KMS-11 (cell line): ENCODE measurements around the gene SHROOM4.

ENCODE experiments used
- H2AFZ ChIP-seq: fragments of 200-600 bp; sonication (generic); 2 replicates; pipeline ENCODE4 v1.6.1; 2016; ENCODE audit warnings: antibody characterized with exemption, mixed run types, low read depth
- H3K27ac ChIP-seq: fragments of 200-600 bp; sonication (generic); 2 replicates; pipeline ENCODE4 v1.6.1; 2016; ENCODE audit warnings: mild to moderate bottlenecking, mixed run types
- H3K27me3 ChIP-seq: fragments of 200-600 bp; sonication (generic); 2 replicates; pipeline ENCODE4 v1.6.1; 2017; ENCODE audit warnings: mild to moderate bottlenecking, low read depth, mixed run types, moderate library complexity; ENCODE audit not compliant: insufficient read depth
- H3K36me3 ChIP-seq: fragments of 200-600 bp; sonication (generic); 2 replicates; pipeline ENCODE4 v1.6.1; 2017; ENCODE audit warnings: mild to moderate bottlenecking, mixed run types; ENCODE audit not compliant: insufficient read depth
- H3K4me1 ChIP-seq: fragments of 200-600 bp; sonication (generic); 2 replicates; pipeline ENCODE4 v1.6.1; 2016; ENCODE audit warnings: mild to moderate bottlenecking, low read depth, mixed run types; ENCODE audit not compliant: poor library complexity, severe bottlenecking
- H3K4me2 ChIP-seq: fragments of 200-600 bp; sonication (generic); 2 replicates; pipeline ENCODE4 v1.7.0; 2016; ENCODE audit warnings: mild to moderate bottlenecking, mixed run types
- H3K4me3 ChIP-seq: fragments of 200-600 bp; sonication (generic); IDR thresholded peaks from 2 replicates; pipeline ENCODE4 v1.6.1; 2017; ENCODE audit warnings: low read depth, low read length, mixed read lengths; ENCODE audit not compliant: insufficient read depth
- H3K79me2 ChIP-seq: fragments of 200-600 bp; sonication (generic); 2 replicates; pipeline ENCODE4 v1.6.1; 2016; ENCODE audit warnings: low read depth, mixed run types; ENCODE audit not compliant: insufficient read depth
- H3K9ac ChIP-seq: fragments of 200-600 bp; sonication (generic); 2 replicates; pipeline ENCODE4 v1.6.1; 2016; ENCODE audit warnings: mild to moderate bottlenecking, mixed run types
- H4K20me1 ChIP-seq: fragments of 200-600 bp; sonication (generic); 2 replicates; pipeline ENCODE4 v1.6.1; 2016; ENCODE audit warnings: mild to moderate bottlenecking, mixed run types; ENCODE audit not compliant: insufficient read depth
- TF ChIP-seq, protein P1 (sequence below): fragments of 200-600 bp; sonication (generic); conservative IDR thresholded peaks from 2 replicates; pipeline ENCODE4 v1.6.1; 2017; ENCODE audit warnings: low read depth, mild to moderate bottlenecking, antibody characterized with exemption, low read length, moderate library complexity, mixed read lengths

The SHROOM4 gene

GRCh38 chrX:50801135-50801534, 12.9 kb downstream of the SHROOM4 start:
- TF ChIP-seq, protein P1, sequence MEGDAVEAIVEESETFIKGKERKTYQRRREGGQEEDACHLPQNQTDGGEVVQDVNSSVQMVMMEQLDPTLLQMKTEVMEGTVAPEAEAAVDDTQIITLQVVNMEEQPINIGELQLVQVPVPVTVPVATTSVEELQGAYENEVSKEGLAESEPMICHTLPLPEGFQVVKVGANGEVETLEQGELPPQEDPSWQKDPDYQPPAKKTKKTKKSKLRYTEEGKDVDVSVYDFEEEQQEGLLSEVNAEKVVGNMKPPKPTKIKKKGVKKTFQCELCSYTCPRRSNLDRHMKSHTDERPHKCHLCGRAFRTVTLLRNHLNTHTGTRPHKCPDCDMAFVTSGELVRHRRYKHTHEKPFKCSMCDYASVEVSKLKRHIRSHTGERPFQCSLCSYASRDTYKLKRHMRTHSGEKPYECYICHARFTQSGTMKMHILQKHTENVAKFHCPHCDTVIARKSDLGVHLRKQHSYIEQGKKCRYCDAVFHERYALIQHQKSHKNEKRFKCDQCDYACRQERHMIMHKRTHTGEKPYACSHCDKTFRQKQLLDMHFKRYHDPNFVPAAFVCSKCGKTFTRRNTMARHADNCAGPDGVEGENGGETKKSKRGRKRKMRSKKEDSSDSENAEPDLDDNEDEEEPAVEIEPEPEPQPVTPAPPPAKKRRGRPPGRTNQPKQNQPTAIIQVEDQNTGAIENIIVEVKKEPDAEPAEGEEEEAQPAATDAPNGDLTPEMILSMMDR: no peak
- no peak overlapping the region for H3K4me3 ChIP-seq
- no peak overlapping the region for H3K4me2 ChIP-seq
- H3K27ac ChIP-seq: no peak overlapping the region
- no peak overlapping the region for H2AFZ ChIP-seq
- no peak overlapping the region for H3K9ac ChIP-seq
- H3K79me2 ChIP-seq: no peaks in the 10 kb centered on the region
- H3K27me3 ChIP-seq: no peaks in the 10 kb centered on the region
- H4K20me1 ChIP-seq: no peaks in the 10 kb centered on the region
- no peaks in the 10 kb centered on the region for H3K36me3 ChIP-seq
- H3K4me1 ChIP-seq: no peaks in the 10 kb centered on the region

GRCh38 chrX:50799531-50799961, 14.4 kb downstream of the SHROOM4 start:
- TF ChIP-seq, protein P1: no peak
- no peaks in the 10 kb centered on the region for H3K79me2 ChIP-seq
- no peak overlapping the region for H3K4me3 ChIP-seq
- no peaks in the 10 kb centered on the region for H3K36me3 ChIP-seq
- no peak overlapping the region for H3K4me2 ChIP-seq
- no peaks in the 10 kb centered on the region for H4K20me1 ChIP-seq
- no peak overlapping the region for H2AFZ ChIP-seq
- no peak overlapping the region for H3K27ac ChIP-seq
- no peak overlapping the region for H3K9ac ChIP-seq
- no peaks in the 10 kb centered on the region for H3K27me3 ChIP-seq
- no peaks in the 10 kb centered on the region for H3K4me1 ChIP-seq

DNA sequence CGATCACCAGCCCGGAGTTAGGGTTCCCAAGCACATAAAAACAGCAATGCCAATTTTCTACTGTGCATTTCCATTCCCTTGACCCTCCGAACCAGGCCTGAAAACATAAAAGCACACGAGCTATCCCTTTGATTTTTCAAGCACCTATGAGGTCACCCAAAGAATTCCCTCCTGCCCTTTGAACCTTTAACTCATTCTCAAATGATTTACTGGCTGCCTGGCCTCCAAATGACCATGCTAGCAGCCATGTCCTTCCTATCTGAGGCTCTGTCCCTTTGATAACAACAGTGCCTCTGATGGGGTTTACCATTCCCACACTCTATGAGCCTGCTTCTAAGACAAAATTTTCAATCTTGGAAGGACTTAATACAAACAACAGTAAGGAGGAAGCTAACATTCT, 15.2 kb downstream of the SHROOM4 start:
- Histone ChIP-seq H3K4me3 (no peak overlapping the region), H2AFZ (no peak overlapping the region), H3K9ac (no peak overlapping the region), H3K27ac (no peak overlapping the region), H4K20me1 (no peaks in the 10 kb centered on the region), H3K36me3 (no peaks in the 10 kb centered on the region), H3K79me2 (no peaks in the 10 kb centered on the region), H3K4me1 (no peaks in the 10 kb centered on the region), H3K27me3 (no peaks in the 10 kb centered on the region), H3K4me2 (no peak overlapping the region)
- TF ChIP-seq, protein P1: no peak

DNA sequence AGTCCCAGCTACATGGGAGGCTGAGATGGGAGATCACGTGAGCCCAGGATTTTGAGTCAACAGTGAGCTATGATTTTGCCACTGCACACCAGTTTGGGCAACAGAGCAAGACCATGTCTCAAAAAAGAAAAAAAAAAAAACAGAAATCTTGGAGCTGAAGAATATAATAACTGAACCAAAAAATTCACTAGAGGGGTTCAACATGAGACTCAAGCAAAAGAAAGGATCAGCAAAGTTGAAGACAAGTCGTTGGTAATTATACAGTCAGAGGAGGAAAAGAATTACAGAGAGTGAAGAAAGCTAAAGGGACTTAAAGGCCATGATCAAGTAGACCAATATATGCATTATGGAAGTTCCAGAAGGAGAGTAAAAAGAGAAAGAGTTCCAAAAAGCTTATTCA, 26.9 kb downstream of the SHROOM4 start:
- TF ChIP-seq, protein P1: no peak
- no peak overlapping the region for H3K4me2 ChIP-seq
- H4K20me1 ChIP-seq: no peaks in the 10 kb centered on the region
- H3K36me3 ChIP-seq: no peaks in the 10 kb centered on the region
- H2AFZ ChIP-seq: no peak overlapping the region
- H3K27ac ChIP-seq: no peak overlapping the region
- no peaks in the 10 kb centered on the region for H3K27me3 ChIP-seq
- no peaks in the 10 kb centered on the region for H3K4me1 ChIP-seq
- no peak overlapping the region for H3K4me3 ChIP-seq
- H3K79me2 ChIP-seq: no peaks in the 10 kb centered on the region
- H3K9ac ChIP-seq: no peak overlapping the region
